ENCODE measurements around the gene CACNA2D3.
"Not testable (repeated sequence)": the region's sequence is repeated elsewhere in the genome, so short reads cannot be mapped to it uniquely, and the experiment has no call there.

CACNA2D3 gene

GRCh38 chr3:55061720-55062034, 939.3 kb downstream of the CACNA2D3 start:
- DNase-seq = no peak

- DNase-seq = no peak
Measured at GRCh38 chr3:55064164-55064563, 941.8 kb downstream of the CACNA2D3 start.

- no peak for DNase-seq
Measured at GRCh38 chr3:55065331-55065730, 943.0 kb downstream of the CACNA2D3 start.

GRCh38 chr3:55066551-55067047, 944.2 kb downstream of the CACNA2D3 start:
- DNase-seq = no peak

- no peak for DNase-seq
Measured at GRCh38 chr3:55069950-55070349, 947.6 kb downstream of the CACNA2D3 start.

GRCh38 chr3:55074796-55075195, 952.4 kb downstream of the CACNA2D3 start:
- no peak for DNase-seq

GRCh38 chr3:55075846-55076245, 953.5 kb downstream of the CACNA2D3 start:
- DNase-seq = no peak

GRCh38 chr3:55077726-55078125, 955.4 kb downstream of the CACNA2D3 start:
- DNase-seq = no peak

- DNase-seq = no peak
Measured at GRCh38 chr3:55078876-55079275, 956.5 kb downstream of the CACNA2D3 start.

- DNase-seq = no peak
Measured at GRCh38 chr3:55085231-55085630, 962.9 kb downstream of the CACNA2D3 start.

GRCh38 chr3:55089211-55089610, 966.9 kb downstream of the CACNA2D3 start:
- DNase-seq = no peak

GRCh38 chr3:55090291-55090690, 967.9 kb downstream of the CACNA2D3 start:
- DNase-seq = no peak

- DNase-seq = no peak
Measured at GRCh38 chr3:55090746-55091145, 968.4 kb downstream of the CACNA2D3 start.

GRCh38 chr3:55091381-55092225, 969.3 kb downstream of the CACNA2D3 start:
- DNase-seq = no peak

GRCh38 chr3:55094676-55095075, 972.3 kb downstream of the CACNA2D3 start:
- DNase-seq = no peak

GRCh38 chr3:55097441-55097840, 975.1 kb downstream of the CACNA2D3 start:
- no peak for DNase-seq

- no peak for DNase-seq
Measured at GRCh38 chr3:55105647-55106046, 983.3 kb downstream of the CACNA2D3 start.

GRCh38 chr3:55107187-55107586, 984.8 kb downstream of the CACNA2D3 start:
- no peak for DNase-seq

GRCh38 chr3:55111906-55112305, 989.6 kb downstream of the CACNA2D3 start:
- DNase-seq = not testable (repeated sequence)

- DNase-seq = no peak
Measured at GRCh38 chr3:55118451-55118850, 996.1 kb downstream of the CACNA2D3 start.

GRCh38 chr3:55119268-55119667, 996.9 kb downstream of the CACNA2D3 start:
- DNase-seq = no peak

GRCh38 chr3:55122312-55122711, 1000.0 kb downstream of the CACNA2D3 start:
- no peak for DNase-seq

Measured in activated CD8-positive, alpha-beta memory T cell treated with anti-CD3 and anti-CD28 coated beads, Interleukin-2, amount 50 U/mL, for 48 hours (primary cell).